OCI-M2 (cell line): ENCODE measurements around the gene EFCAB6.

Experiments
- DNase-seq: peaks from one replicate; lab custom pipeline; 2025; ENCODE audit not compliant: unreplicated experiment; lab: John Stamatoyannopoulos, UW

The EFCAB6 gene

GRCh38 chr22:43533656-43534428, 278.3 kb downstream of the EFCAB6 start:
- DNase-seq: no peak

- DNase-seq: no peak
Observed at GRCh38 chr22:43533156-43533530, 279.0 kb downstream of the EFCAB6 start.

- DNase-seq: no peak
Observed at GRCh38 chr22:43532301-43533155, 279.6 kb downstream of the EFCAB6 start.

- no peak for DNase-seq
Observed at GRCh38 chr22:43531651-43532050, 280.5 kb downstream of the EFCAB6 start.

- DNase-seq: no peak
Observed at GRCh38 chr22:43530349-43531201, 281.5 kb downstream of the EFCAB6 start.

- no peak for DNase-seq
Observed at GRCh38 chr22:43529934-43530333, 282.2 kb downstream of the EFCAB6 start.

- no peak for DNase-seq
Observed at GRCh38 chr22:43529461-43529860, 282.6 kb downstream of the EFCAB6 start.

- DNase-seq: no peak
Observed at GRCh38 chr22:43528601-43529360, 283.3 kb downstream of the EFCAB6 start.

- no peak for DNase-seq
Observed at GRCh38 chr22:43526946-43527345, 285.2 kb downstream of the EFCAB6 start.

GRCh38 chr22:43526117-43526655, 285.9 kb downstream of the EFCAB6 start:
- DNase-seq: no peak

GRCh38 chr22:43521716-43522115, 290.4 kb downstream of the EFCAB6 start:
- DNase-seq: no peak

GRCh38 chr22:43520632-43521039, 291.5 kb downstream of the EFCAB6 start:
- DNase-seq: no peak

- DNase-seq: no peak
Observed at GRCh38 chr22:43516996-43517635, 295.0 kb downstream of the EFCAB6 start.

GRCh38 chr22:43516386-43516785, 295.7 kb downstream of the EFCAB6 start:
- no peak for DNase-seq

GRCh38 chr22:43515902-43516301, 296.2 kb downstream of the EFCAB6 start:
- DNase-seq: no peak

- DNase-seq: no peak
Observed at GRCh38 chr22:43515411-43515810, 296.7 kb downstream of the EFCAB6 start.

- DNase-seq: no peak
Observed at GRCh38 chr22:43514476-43515157, 297.5 kb downstream of the EFCAB6 start.

GRCh38 chr22:43512279-43512678, 299.8 kb downstream of the EFCAB6 start:
- DNase-seq: no peak

- no peak for DNase-seq
Observed at GRCh38 chr22:43511276-43511910, 300.7 kb downstream of the EFCAB6 start.
